Left ventricle myocardium inferior (tissue), 1 donor: ENCODE results near the gene PFKFB1. TPM values are rescaled to one million over a fixed set of nuclear protein-coding genes. Genes with fewer than 3 reads are reported as not detected.

ENCODE experiments used
- DNase-seq: peaks from one replicate; pipeline ENCODE4 v3.0.0-alpha.2; 2020
- H3K27ac ChIP-seq: fragments of 200-600 bp; replicated peaks from 2 replicates; pipeline ENCODE4 v1.8.0; 2021
- H3K27me3 ChIP-seq: fragments of 200-600 bp; 2 replicates; pipeline ENCODE4 v1.8.0; 2021; ENCODE audit warnings: low read depth
- H3K36me3 ChIP-seq: fragments of 200-600 bp; 2 replicates; pipeline ENCODE4 v1.8.0; 2021
- H3K4me1 ChIP-seq: fragments of 200-600 bp; 2 replicates; pipeline ENCODE4 v1.8.0; 2021
- H3K4me3 ChIP-seq: fragments of 200-600 bp; 2 replicates; pipeline ENCODE4 v1.8.0; 2021; ENCODE audit warnings: mild to moderate bottlenecking, moderate library complexity
- H3K9me3 ChIP-seq: fragments of 200-600 bp; replicated peaks from 2 replicates; pipeline ENCODE4 v1.8.0; 2021
- CTCF ChIP-seq: fragments of 200-600 bp; IDR thresholded peaks from 2 replicates; pipeline ENCODE4 v1.8.0; 2021; ENCODE audit warnings: antibody characterized with exemption, mild to moderate bottlenecking, borderline replicate concordance
- intact Hi-C: fragments of 100-400 bp; cut with micrococcal nuclease; formaldehyde crosslinking; loops from one replicate; pipeline ENCODE4 v1.11.0; 2022
- total RNA-seq: library from RNA; stranded (reverse); fragmentation: NEBNext Ultra II Directional; extraction: Animal tissue kit (Norgen Biotek cat#: 25700); gene quantifications from one replicate; pipeline ENCODE4 v1.2.1, GENCODE V29; 2021
- donor health status: DM: no; HTN: yes; CAD: no; lungs with severe emphysema.

PFKFB1 gene
- total RNA-seq, 1 donor from 2014 or later: 0.19 TPM

- H3K9me3 ChIP-seq: no peaks in the 10 kb centered on the region
- TF ChIP-seq CTCF: no peak
- H3K4me1 ChIP-seq: no peaks in the 10 kb centered on the region
- no peak for DNase-seq
- no peak overlapping the region for H3K27ac ChIP-seq
- H3K36me3 ChIP-seq: no peaks in the 10 kb centered on the region
- H3K27me3 ChIP-seq: no peaks in the 10 kb centered on the region
- no peak overlapping the region for H3K4me3 ChIP-seq
- intact Hi-C loops: no loop called here
Observed at GRCh38 chrX:54964766-54965497, 29.1 kb downstream of the PFKFB1 start.

- TF ChIP-seq CTCF: no peak
- Histone ChIP-seq H3K27me3 (no peaks in the 10 kb centered on the region), H3K4me3 (no peak overlapping the region), H3K27ac (no peak overlapping the region), H3K36me3 (no peaks in the 10 kb centered on the region), H3K9me3 (no peaks in the 10 kb centered on the region), H3K4me1 (no peaks in the 10 kb centered on the region)
- intact Hi-C loops: no loop called here
- no peak for DNase-seq
Observed at GRCh38 chrX:54961750-54962149, 32.2 kb downstream of the PFKFB1 start.

- Histone ChIP-seq H3K27me3 (no peaks in the 10 kb centered on the region), H3K9me3 (no peaks in the 10 kb centered on the region), H3K27ac (no peak overlapping the region), H3K4me1 (no peaks in the 10 kb centered on the region), H3K36me3 (no peaks in the 10 kb centered on the region), H3K4me3 (no peak overlapping the region)
- no peak for TF ChIP-seq CTCF
- no peak for DNase-seq
- intact Hi-C loops: no loop called here
Observed at GRCh38 chrX:54950730-54951375, 43.1 kb downstream of the PFKFB1 start.

GRCh38 chrX:54945224-54945623, 48.8 kb downstream of the PFKFB1 start:
- no peaks in the 10 kb centered on the region for H3K9me3 ChIP-seq
- DNase-seq: no peak
- no peak overlapping the region for H3K27ac ChIP-seq
- no peaks in the 10 kb centered on the region for H3K27me3 ChIP-seq
- no peak overlapping the region for H3K4me3 ChIP-seq
- TF ChIP-seq CTCF: no peak
- intact Hi-C loops: no loop called here
- H3K4me1 ChIP-seq: no peaks in the 10 kb centered on the region
- no peaks in the 10 kb centered on the region for H3K36me3 ChIP-seq

GRCh38 chrX:54944816-54945215, 49.2 kb downstream of the PFKFB1 start:
- no peak overlapping the region for H3K27ac ChIP-seq
- intact Hi-C loops: no loop called here
- no peak for TF ChIP-seq CTCF

More at GRCh38 chrX:54944816-54945215, 49.2 kb downstream of the PFKFB1 start:
- H3K4me1 ChIP-seq: no peaks in the 10 kb centered on the region
- H3K9me3 ChIP-seq: no peaks in the 10 kb centered on the region
- H3K4me3 ChIP-seq: no peak overlapping the region
- H3K36me3 ChIP-seq: no peaks in the 10 kb centered on the region
- no peaks in the 10 kb centered on the region for H3K27me3 ChIP-seq
- DNase-seq: no peak
